Lower leg skin (tissue), 4 donors: ENCODE measurements around the gene SAE1. TPM values are rescaled to one million over a fixed set of nuclear protein-coding genes. Genes with fewer than 3 reads are reported as not detected.

Experiments
- DNase-seq, 2 donors: peaks; one replicate each; pipeline ENCODE4 v3.0.0-alpha.2; 2019; ENCODE audit warnings: low spot score in 2 of 2
- H3K4me3 ChIP-seq: fragments of 200-600 bp; sonication (generic); 2 replicates; pipeline ENCODE4 v1.5.1; 2017; ENCODE audit warnings: mild to moderate bottlenecking, low read depth; ENCODE audit not compliant: poor library complexity, severe bottlenecking
- POLR2A ChIP-seq, 2 donors: fragments of 450-650 bp; IDR thresholded peaks; one replicate each; pipeline ENCODE4 v1.6.1; 2016 to 2017; ENCODE audit warnings: antibody characterized with exemption in 2 of 2, mild to moderate bottlenecking in 1 of 2, moderate library complexity in 1 of 2
- WGBS, 2 donors: methylation state at CpG; one replicate each; pipeline ENCODE4 v1.1.5; 2018; 5-methylcytosine and 5-hydroxymethylcytosine counted together
- intact Hi-C: fragments of 100-400 bp; cut with DNase I; formaldehyde crosslinking; loops from one replicate; pipeline ENCODE4 v1.15.0; 2023; ENCODE audit warnings: low total_unique reads
- total RNA-seq, 4 donors: library from RNA; depleted of rRNA; stranded (reverse); fragments of >200 nt; gene quantifications; one replicate each; pipeline ENCODE4 v1.1.0, GENCODE V29; 2016
- TF ChIP-seq, protein P1 (sequence below), 3 donors: fragments of 450-650 bp; IDR thresholded peaks; one replicate each; pipeline ENCODE4 v1.5.1; 2016; ENCODE audit warnings: antibody characterized with exemption in 3 of 3, mild to moderate bottlenecking in 3 of 3, moderate library complexity in 2 of 3

The SAE1 gene
- total RNA-seq, 4 donors from 2014 or later: 38.8 to 56.1 (median 44.2) TPM

DNA sequence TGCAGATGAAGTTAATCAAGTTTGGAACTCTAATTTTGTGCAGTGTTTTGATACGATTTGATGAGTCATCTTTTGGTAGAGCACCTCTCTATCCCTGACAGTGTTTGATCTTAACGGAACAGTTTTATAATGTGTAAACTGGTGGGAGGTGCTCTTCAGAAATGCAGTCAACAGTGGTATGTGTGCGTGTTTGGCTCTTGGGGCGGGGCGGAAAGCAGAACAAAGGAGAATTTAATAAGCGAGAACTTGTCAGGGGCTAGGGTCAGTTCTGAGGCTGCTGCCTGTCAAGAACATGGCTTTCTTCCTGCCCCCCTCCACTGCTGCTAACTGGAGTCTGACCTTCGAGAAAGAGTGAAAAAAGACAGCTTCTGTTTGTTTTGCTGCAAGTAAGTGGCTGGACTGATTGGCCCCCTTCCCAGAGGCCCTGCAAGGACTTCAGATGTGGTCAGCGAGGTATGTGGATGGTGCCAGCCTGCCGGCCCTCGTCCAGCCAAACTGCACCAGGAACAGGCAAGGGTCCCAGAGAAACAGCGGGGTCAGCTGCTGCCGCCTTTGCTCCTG lies 59.6 kb downstream of the SAE1 start:
- intact Hi-C loops: no loop called here
- TF ChIP-seq POLR2A (IDR thresholded peaks at IDR 0.05): no peak
- TF ChIP-seq, protein P1, sequence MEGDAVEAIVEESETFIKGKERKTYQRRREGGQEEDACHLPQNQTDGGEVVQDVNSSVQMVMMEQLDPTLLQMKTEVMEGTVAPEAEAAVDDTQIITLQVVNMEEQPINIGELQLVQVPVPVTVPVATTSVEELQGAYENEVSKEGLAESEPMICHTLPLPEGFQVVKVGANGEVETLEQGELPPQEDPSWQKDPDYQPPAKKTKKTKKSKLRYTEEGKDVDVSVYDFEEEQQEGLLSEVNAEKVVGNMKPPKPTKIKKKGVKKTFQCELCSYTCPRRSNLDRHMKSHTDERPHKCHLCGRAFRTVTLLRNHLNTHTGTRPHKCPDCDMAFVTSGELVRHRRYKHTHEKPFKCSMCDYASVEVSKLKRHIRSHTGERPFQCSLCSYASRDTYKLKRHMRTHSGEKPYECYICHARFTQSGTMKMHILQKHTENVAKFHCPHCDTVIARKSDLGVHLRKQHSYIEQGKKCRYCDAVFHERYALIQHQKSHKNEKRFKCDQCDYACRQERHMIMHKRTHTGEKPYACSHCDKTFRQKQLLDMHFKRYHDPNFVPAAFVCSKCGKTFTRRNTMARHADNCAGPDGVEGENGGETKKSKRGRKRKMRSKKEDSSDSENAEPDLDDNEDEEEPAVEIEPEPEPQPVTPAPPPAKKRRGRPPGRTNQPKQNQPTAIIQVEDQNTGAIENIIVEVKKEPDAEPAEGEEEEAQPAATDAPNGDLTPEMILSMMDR (IDR thresholded peaks at IDR 0.05): no peak
- no peak for DNase-seq
- no peak overlapping the region for H3K4me3 ChIP-seq
- WGBS, 2 donors: 22 to 30% methylated on average over 12 of the region's 12 CpGs

DNA sequence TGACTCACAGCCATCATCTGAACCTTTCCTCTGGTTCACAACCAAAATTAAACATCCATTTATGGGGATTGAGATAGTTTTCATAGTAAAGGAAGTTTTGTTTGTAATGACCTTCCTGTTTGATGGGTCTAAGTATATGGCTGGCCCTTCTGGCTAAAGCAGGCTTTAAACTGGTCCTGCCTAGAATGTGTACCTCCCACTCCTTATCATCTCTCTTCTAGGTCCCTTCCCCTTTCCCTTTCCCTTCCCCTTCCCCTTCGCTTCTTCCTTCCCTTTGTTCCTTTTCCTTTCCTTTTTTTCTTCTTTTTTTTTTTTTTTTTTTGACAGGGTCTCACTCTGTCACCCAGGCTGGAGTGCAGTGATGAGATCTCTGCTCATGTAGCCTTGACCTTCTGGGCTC lies 64.8 kb downstream of the SAE1 start:
- DNase-seq: no peak
- TF ChIP-seq, protein P1 (IDR thresholded peaks at IDR 0.05): no peak
- TF ChIP-seq POLR2A (IDR thresholded peaks at IDR 0.05): no peak
- intact Hi-C loops: loop anchor here (5.0 kb wide), 1 partner anchor 1438 kb away; no protein-coding TSS in a partner anchor
- WGBS, 2 donors: 88 to 89% methylated on average over 1 of the region's 1 CpG
- no peak overlapping the region for H3K4me3 ChIP-seq

DNA sequence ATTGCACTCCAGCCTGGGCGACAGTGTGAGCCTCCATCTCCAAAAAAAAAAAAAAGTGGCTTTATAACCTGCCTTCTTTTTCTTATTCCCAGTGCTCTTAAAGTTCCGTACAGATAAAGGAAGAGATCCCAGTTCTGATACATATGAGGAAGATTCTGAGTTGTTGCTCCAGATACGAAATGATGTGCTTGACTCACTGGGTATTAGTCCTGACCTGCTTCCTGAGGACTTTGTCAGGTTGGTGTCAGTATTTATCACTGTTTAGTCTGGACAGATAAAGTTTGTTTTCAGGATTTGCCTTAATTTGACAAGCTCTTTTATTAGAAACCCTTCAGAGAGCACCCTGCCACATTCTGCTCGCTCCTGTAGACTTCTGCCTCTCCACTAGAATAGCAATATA lies 66.5 kb downstream of the SAE1 start:
- 82 to 90% methylated on average over 4 of the region's 4 CpGs for WGBS, 2 donors
- no peak for DNase-seq
- intact Hi-C loops: loop anchor here (5.0 kb wide), 1 partner anchor 1440 kb away; no protein-coding TSS in a partner anchor
- TF ChIP-seq POLR2A (IDR thresholded peaks at IDR 0.05): no peak
- TF ChIP-seq, protein P1 (IDR thresholded peaks at IDR 0.05): no peak
- no peak overlapping the region for H3K4me3 ChIP-seq

DNA sequence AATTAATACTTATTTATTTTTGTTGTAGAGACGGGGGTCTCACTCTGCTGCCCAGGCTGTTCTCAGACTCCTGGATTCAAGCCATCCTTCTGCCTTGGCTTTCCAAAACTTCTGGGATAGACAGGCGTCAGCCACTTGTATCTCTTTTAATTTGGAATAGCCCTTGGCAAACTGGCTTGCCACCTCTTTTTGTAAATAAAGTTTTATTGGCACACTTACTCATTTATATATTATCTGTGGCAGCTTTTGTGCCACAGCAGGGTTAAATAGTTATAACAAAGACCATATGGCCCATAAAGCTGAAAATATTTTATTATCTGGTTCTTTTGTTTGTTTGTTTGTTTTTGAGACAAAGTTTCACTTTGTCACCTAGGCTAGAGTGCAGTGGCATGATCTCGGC lies 69.9 kb downstream of the SAE1 start:
- intact Hi-C loops: no loop called here
- TF ChIP-seq, protein P1 (IDR thresholded peaks at IDR 0.05): no peak
- TF ChIP-seq POLR2A (IDR thresholded peaks at IDR 0.05): no peak

DNA sequence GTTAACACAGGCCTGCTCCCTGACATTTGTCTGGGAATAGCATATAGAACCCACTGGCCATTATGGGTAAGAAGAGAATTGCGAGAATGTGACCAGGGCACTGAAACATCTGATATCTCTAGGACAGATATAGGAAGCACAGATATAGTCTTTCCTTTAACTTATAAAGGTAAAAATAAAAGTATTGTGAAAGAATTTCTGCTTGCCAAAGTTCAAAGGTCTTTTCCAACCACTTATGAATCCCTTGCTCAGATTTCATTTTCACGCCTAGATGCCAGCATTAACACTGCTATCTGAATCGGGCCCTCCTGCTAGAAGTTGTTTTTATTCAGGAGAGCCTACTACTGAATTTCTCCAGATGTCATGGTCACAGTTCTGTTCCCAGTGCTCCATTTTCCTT lies 72.6 kb downstream of the SAE1 start:
- TF ChIP-seq POLR2A (IDR thresholded peaks at IDR 0.05): no peak
- TF ChIP-seq, protein P1 (IDR thresholded peaks at IDR 0.05): no peak
- 92 to 94% methylated on average over 3 of the region's 3 CpGs for WGBS, 2 donors
- DNase-seq: no peak
- no peak overlapping the region for H3K4me3 ChIP-seq
- intact Hi-C loops: no loop called here

More for the DNA sequence above, 69.9 kb downstream of the SAE1 start:
- no peak for DNase-seq
- no peak overlapping the region for H3K4me3 ChIP-seq
- 78 to 87% methylated on average over 3 of the region's 3 CpGs for WGBS, 2 donors
